ENCODE results near the gene SORCS2.

DNA sequence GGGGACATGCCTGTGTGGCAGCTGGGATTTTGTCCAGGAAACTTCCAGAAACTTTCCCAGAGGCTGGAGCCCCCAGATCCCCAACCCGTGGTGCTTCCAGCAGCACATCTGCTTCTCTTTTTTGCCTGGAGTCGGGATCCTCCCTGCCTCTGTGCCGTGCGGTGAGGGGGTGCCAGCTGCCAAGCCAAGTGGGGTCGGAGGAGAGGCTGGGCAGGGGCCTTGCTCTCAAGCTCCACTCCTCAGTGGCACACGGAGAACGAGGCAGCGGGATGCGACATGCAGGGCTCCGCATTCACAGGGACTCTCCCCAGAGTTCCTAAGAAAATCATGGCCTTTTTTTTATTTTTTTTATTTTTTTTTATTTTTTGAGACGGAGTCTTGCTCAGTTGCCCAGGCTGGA, 121.7 kb downstream of the SORCS2 start:
- TF ChIP-seq, protein P1, sequence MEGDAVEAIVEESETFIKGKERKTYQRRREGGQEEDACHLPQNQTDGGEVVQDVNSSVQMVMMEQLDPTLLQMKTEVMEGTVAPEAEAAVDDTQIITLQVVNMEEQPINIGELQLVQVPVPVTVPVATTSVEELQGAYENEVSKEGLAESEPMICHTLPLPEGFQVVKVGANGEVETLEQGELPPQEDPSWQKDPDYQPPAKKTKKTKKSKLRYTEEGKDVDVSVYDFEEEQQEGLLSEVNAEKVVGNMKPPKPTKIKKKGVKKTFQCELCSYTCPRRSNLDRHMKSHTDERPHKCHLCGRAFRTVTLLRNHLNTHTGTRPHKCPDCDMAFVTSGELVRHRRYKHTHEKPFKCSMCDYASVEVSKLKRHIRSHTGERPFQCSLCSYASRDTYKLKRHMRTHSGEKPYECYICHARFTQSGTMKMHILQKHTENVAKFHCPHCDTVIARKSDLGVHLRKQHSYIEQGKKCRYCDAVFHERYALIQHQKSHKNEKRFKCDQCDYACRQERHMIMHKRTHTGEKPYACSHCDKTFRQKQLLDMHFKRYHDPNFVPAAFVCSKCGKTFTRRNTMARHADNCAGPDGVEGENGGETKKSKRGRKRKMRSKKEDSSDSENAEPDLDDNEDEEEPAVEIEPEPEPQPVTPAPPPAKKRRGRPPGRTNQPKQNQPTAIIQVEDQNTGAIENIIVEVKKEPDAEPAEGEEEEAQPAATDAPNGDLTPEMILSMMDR (IDR thresholded peaks at IDR 0.05) = no peak
- TF ChIP-seq EZH2 (IDR thresholded peaks at IDR 0.05) = no peak
- TF ChIP-seq EZH2phosphoT487 (IDR thresholded peaks at IDR 0.05) = no peak

Measured in neural progenitor cell (in vitro differentiated cells).